ENCODE data around the gene BAHCC1. TPM values are rescaled to one million over a fixed set of nuclear protein-coding genes. Genes with fewer than 3 reads are reported as not detected.

The BAHCC1 gene
- polyA plus RNA-seq, 1 donor from 2014 or later = 14.2 TPM

- H3K9ac ChIP-seq (ENCODE audit: low read length) = peak overlapping the region; percentile 98
Observed at GRCh38 chr17:81400996-81401722, 5.9 kb downstream of the BAHCC1 start.

More at GRCh38 chr17:81400996-81401722, 5.9 kb downstream of the BAHCC1 start:
- no peaks in the 10 kb centered on the region for H3F3A ChIP-seq (ENCODE audit: insufficient read depth, low read length, poor library complexity, severe bottlenecking)
- peaks cover 93% of the 10 kb centered on the region for H3K79me2 ChIP-seq (replicated peaks; ENCODE audit: insufficient read depth, low read length)
- H3K4me3 ChIP-seq (ENCODE audit: low read length) = peak overlapping the region; percentile 85
- H3K36me3 ChIP-seq (ENCODE audit: insufficient read depth, low read length) = no peaks in the 10 kb centered on the region
- no peaks in the 10 kb centered on the region for H3K9me2 ChIP-seq (ENCODE audit: insufficient read depth, low read length)
- H3K9me3 ChIP-seq (ENCODE audit: low read length) = no peaks in the 10 kb centered on the region
- H3K4me2 ChIP-seq (ENCODE audit: low read length) = peak overlapping the region; percentile 88
- H3K27ac ChIP-seq (ENCODE audit: low read length) = peak overlapping the region; percentile 78
- H2AFZ ChIP-seq (ENCODE audit: low read depth, low read length) = no peak overlapping the region
- peaks cover under 1% of the 10 kb centered on the region for H4K20me1 ChIP-seq (ENCODE audit: insufficient read depth)
- no peak for TF ChIP-seq MXI1 (conservative IDR thresholded peaks at IDR 0.05; ENCODE audit: poor library complexity, severe bottlenecking)
- no peak for TF ChIP-seq CTCF (IDR thresholded peaks at IDR 0.05; ENCODE audit: poor library complexity, severe bottlenecking)
- no peak for TF ChIP-seq REST (IDR thresholded peaks at IDR 0.05; ENCODE audit: borderline replicate concordance)
- no peak for TF ChIP-seq TAF1 (IDR thresholded peaks at IDR 0.05; ENCODE audit: low read depth)
- TF ChIP-seq SMC3 (conservative IDR thresholded peaks at IDR 0.05; ENCODE audit: poor library complexity) = no peak
- TF ChIP-seq EP300 (conservative IDR thresholded peaks at IDR 0.05; ENCODE audit: poor library complexity, severe bottlenecking) = no peak
- no peak for TF ChIP-seq EZH2 (IDR thresholded peaks at IDR 0.05; ENCODE audit: borderline replicate concordance, insufficient read depth, low read length, poor library complexity, severe bottlenecking)
- H3K27me3 ChIP-seq (ENCODE audit: insufficient read depth, low read depth, low read length) = no peaks in the 10 kb centered on the region
